Measurements from ENCODE around the gene R3HDM2. TPM values are rescaled to one million over a fixed set of nuclear protein-coding genes. Genes with fewer than 3 reads are reported as not detected.

Gene R3HDM2
- total and polyA plus RNA-seq, 2 of the 13 experiments (the other 11 are each of a cell fraction or from before 2014, with no cell fraction given): 11.1 to 23.5 TPM

DNA sequence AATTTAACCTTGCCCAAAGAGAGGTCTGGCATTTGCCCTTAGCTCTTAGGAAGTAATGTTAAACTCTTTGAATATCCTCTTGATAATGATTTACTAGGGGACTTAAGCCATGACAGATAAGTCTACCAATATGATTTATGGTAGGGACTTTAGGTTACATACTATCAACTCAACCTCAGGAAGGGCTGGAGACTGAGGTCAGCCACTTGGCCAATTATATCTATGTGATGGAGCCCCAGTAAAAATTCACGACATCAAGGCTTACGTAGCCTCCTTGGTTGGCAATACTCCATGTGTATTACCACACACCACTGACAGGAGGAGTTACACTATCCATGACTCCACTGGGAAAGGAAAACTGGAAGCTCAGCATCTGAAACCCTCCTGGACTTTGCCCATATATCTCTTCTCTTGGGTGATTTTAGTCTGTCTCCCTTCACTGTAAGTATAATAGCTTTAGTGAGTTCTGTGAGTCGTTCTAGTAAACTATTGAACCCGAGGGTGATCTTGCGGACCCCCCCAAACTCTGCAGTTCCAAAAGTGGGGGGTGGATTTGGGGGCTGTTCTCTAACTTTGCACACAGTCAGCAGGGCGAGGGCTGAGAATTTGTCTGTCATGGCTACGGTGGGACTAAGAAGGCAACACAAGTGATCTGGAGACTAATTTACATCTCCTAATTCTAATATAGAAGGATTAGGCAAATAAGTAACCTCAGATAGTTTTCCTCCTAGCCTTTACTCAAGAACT is 62.3 kb downstream of the R3HDM2 start (continued):
- TF ChIP-seq ZBTB40 (IDR thresholded peaks at IDR 0.05): no peak
- no peak for TF ChIP-seq ZBTB40 (CRISPR knock-in tag; IDR thresholded peaks at IDR 0.05)
- no peak for TF ChIP-seq ZNF792 (CRISPR knock-in tag; IDR thresholded peaks at IDR 0.05)
- TF ChIP-seq BHLHE40 (IDR thresholded peaks at IDR 0.05; ENCODE audit: low read length): no peak
- TF ChIP-seq MZF1 (CRISPR knock-in tag; IDR thresholded peaks at IDR 0.05; ENCODE audit: borderline replicate concordance): no peak
- TF ChIP-seq MXD4 (CRISPR knock-in tag; IDR thresholded peaks at IDR 0.05): no peak
- TF ChIP-seq ZNF232 (CRISPR knock-in tag; IDR thresholded peaks at IDR 0.05; ENCODE audit: borderline replicate concordance): no peak
- TF ChIP-seq SAP130 (CRISPR knock-in tag; IDR thresholded peaks at IDR 0.05; ENCODE audit: low read depth): peak; percentile 44
- no peak for TF ChIP-seq ZSCAN22 (CRISPR knock-in tag; IDR thresholded peaks at IDR 0.05)
- no peak for TF ChIP-seq RBAK (CRISPR knock-in tag; IDR thresholded peaks at IDR 0.05)
- no peak for TF ChIP-seq SOX5 (CRISPR knock-in tag; IDR thresholded peaks at IDR 0.05; ENCODE audit: borderline replicate concordance)
- peak; percentile 36 for TF ChIP-seq THAP11 (CRISPR knock-in tag; IDR thresholded peaks at IDR 0.05)
- no peak for TF ChIP-seq ZNF646 (CRISPR knock-in tag; IDR thresholded peaks at IDR 0.05)
- TF ChIP-seq NCOA5 (CRISPR knock-in tag; IDR thresholded peaks at IDR 0.05): no peak
- no peak for TF ChIP-seq ZBTB21 (CRISPR knock-in tag; IDR thresholded peaks at IDR 0.05)
- no peak for TF ChIP-seq ISX (CRISPR knock-in tag; conservative IDR thresholded peaks at IDR 0.05)
- no peak for TF ChIP-seq SP5 (CRISPR knock-in tag; IDR thresholded peaks at IDR 0.05; ENCODE audit: borderline replicate concordance, low read depth)
